ENCODE data around the gene SLAMF7. TPM values are rescaled to one million over a fixed set of nuclear protein-coding genes. Genes with fewer than 3 reads are reported as not detected.
"Not testable (repeated sequence)": the region's sequence is repeated elsewhere in the genome, so short reads cannot be mapped to it uniquely, and the experiment has no call there.

SLAMF7 gene
- total and polyA plus RNA-seq, 2 of the 8 experiments (the other 6 are each of a cell fraction or from before 2014, with no cell fraction given): not detected

DNA sequence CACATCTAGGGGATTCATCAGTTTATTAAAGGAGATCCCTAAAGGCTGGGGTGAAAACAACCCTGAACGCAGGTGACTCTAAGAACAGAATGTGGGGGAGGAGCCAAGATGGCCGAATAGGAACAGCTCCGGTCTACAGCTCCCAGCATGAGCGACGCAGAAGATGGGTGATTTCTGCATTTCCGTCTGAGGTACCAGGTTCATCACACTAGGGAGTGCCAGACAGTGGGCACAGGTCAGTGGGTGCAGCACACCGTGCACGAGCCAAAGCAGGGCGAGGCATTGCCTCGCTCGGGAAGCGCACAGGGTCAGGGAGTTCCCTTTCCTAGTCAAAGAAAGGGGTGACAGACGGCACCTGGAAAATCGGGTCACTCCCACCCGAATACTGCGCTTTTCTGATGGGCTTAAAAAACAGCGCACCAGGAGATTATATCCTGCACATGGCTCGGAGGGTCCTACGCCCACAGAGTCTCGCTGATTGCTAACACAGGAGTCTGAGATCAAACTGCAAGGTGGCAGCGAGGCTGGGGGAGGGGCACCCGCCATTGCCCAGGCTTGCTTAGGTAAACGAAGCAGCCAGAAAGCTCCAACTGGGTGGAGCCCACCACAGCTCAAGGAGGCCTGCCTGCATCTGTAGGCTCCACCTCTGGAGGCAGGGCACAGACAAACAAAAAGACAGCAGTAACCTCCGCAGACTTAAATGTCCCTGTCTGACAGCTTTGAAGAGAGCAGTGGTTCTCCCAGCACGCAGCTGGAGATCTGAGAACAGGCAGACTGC lies 44.1 kb downstream of the SLAMF7 start:
- H2BK15ac ChIP-seq (ENCODE audit: low read length); H2BK120ac ChIP-seq (replicated peaks; ENCODE audit: low read depth, low read length); H2BK5ac ChIP-seq (ENCODE audit: low read depth, low read length); H3K79me2 ChIP-seq (ENCODE audit: control insufficient read depth in 1 of 2, insufficient read depth in 2 of 2, low read length in 2 of 2); H2AK5ac ChIP-seq (ENCODE audit: low read depth, low read length); FAIRE-seq; H3K56ac ChIP-seq (replicated peaks; ENCODE audit: insufficient read length, low read depth, low read length); H3K4me3 ChIP-seq (ENCODE audit: extremely low read depth in 1 of 4, insufficient read depth in 2 of 4, low read depth in 3 of 4, low read length in 4 of 4); H3K14ac ChIP-seq (ENCODE audit: insufficient read length); H3K18ac ChIP-seq (ENCODE audit: extremely low read depth, low read length); H3K23me2 ChIP-seq (ENCODE audit: low read depth, low read length); H4K8ac ChIP-seq (ENCODE audit: extremely low read depth, insufficient read depth, low read length); H3K27ac ChIP-seq (ENCODE audit: low read depth, low read length); DNase-seq (ENCODE audit: low read depth in 1 of 2, low spot score in 2 of 2); H3K4ac ChIP-seq (replicated peaks; ENCODE audit: insufficient read length, low read depth, low read length); H3K4me1 ChIP-seq (replicated peaks in 1 of 4; ENCODE audit: control insufficient read depth in 3 of 4, insufficient read depth in 4 of 4, low read length in 3 of 4); H3K4me2 ChIP-seq (ENCODE audit: insufficient read depth in 1 of 2, low read depth in 2 of 2, low read length in 2 of 2); H3K27me3 ChIP-seq (replicated peaks in 1 of 4; ENCODE audit: control insufficient read depth in 3 of 4, extremely low read depth in 1 of 4, insufficient read depth in 3 of 4, low read length in 3 of 4); H2BK20ac ChIP-seq (ENCODE audit: low read length); H3K79me1 ChIP-seq (ENCODE audit: low read depth, low read length); POLR2A ChIA-PET (ENCODE audit: partially characterized antibody); H2AFZ ChIP-seq (ENCODE audit: low read length); H4K5ac ChIP-seq (ENCODE audit: insufficient read length, low read depth, low read length); H2BK12ac ChIP-seq (ENCODE audit: low read depth, low read length); H3K9ac ChIP-seq (replicated peaks in 1 of 4; ENCODE audit: extremely low read depth in 1 of 4, low read depth in 3 of 4, low read length in 3 of 4); H4K20me1 ChIP-seq (replicated peaks in 1 of 2; ENCODE audit: control insufficient read depth in 1 of 2, insufficient read depth in 2 of 2, low read length in 2 of 2); H3K36me3 ChIP-seq (ENCODE audit: control insufficient read depth in 2 of 4, insufficient read depth in 4 of 4, low read length in 3 of 4); H3K9me3 ChIP-seq (ENCODE audit: insufficient read depth in 2 of 2, low read depth in 1 of 2, low read length in 1 of 2); H4K91ac ChIP-seq (replicated peaks; ENCODE audit: insufficient read length, low read length); H3K23ac ChIP-seq (ENCODE audit: insufficient read length): not testable (repeated sequence)
- 90% methylated on average over 18 of the region's 25 CpGs; no CpG with 5 or more reads in 1 of the 2 experiments for WGBS, 2 experiments (ENCODE audit: extremely low coverage in 1 of 2, insufficient coverage in 1 of 2, insufficient read length in 1 of 2, insufficient replicate concordance in 2 of 2, low coverage in 1 of 2, low lambda C conversion rate in 2 of 2, missing lambda C conversion rate in 1 of 2)
- CTCF ChIA-PET (ENCODE audit: partially characterized antibody): interaction anchor here (1.2 to 4.5 kb wide), 5 partner anchors 12 to 73 kb away, joined by 3 to 27 read pairs (median 3); no protein-coding TSS in a partner anchor

Measured in H1 (cell line).